GM21360 (cell line): ENCODE data around the gene REM2.

Experiments
- ATAC-seq: cut with Tn5 transposase; IDR thresholded peaks from one replicate; pipeline ENCODE4 v1.9.1; 2021; ENCODE audit warnings: mild to moderate bottlenecking, moderate library complexity; ENCODE audit not compliant: unreplicated experiment

Gene REM2

DNA sequence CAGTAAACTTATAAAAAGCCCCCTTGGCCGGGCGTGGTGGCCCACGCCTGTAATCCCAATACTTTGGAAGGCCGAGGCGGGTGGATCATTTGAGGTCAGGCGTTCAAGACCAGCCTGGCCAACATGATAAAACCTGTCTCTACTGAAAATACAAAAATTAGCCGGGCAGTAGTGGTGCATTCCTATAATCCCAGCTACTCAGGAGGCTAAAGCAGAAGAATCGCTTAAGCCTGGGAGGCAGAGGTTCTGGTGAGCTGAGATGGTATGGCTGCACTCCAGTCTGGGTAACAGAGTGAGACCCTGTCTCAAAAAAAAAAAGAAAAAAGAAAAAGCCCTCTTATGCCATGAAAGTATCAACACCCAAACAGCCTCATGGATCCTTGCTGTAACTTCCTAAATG is 42.5 kb downstream of the REM2 start:
- no peak for ATAC-seq

DNA sequence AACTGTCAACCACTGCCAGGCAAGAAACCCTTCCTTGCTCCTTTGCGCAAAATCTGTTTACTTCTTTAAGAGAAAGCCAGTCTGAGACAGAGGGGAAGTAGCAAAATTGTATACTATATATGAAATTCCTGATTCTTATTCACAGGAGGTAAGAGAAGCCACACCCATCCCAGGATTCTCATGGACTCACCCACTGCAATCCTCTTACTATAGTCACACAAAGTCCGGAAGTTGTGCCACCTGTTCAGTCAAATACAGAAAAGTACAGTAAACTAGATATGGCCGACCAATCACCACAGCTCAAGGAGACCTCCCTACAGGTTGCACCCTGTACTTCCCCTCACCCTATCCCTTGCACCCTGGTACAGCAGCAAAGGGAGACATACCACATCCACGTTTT is 43.3 kb downstream of the REM2 start:
- ATAC-seq = no peak

DNA sequence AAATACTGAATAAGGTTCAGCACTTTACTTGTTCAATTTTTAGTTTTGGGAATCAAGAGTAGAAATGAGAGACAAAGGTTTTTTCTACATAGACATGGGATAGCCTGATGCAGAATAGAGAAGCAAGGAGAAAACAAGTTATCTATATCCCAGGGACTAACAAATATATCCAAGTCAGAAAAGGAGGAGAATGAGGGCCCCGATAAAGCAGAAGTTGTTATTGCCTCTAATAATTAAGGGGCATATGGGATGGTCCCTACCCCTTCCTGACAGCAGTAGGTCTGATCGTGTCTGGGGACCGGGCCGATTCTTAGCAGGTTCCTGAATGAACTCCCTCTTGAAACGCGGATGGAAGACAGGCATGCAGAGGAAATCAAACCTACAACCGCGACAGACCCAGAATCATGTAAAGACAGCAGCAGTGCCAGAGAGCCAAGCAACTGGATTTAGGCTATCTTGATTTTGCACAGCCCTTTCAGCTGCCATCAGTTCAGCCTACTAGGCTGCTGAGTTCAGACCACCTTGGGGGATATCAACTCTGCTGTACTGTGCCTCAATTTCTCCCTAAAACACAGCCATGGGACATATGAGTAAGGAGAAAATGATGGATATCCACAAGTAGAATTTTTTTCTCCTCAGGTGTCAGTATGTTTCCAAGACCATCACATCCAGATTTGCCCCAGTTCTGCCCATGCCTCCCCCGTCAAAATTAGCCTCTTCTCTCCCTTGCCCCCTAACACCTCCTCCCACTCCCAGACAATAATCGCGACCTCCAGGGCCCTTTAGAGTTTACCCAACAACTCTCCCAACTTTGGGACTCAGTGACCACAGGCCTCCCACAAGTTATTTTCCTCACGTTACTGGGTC is 45.4 kb downstream of the REM2 start:
- ATAC-seq = no peak

DNA sequence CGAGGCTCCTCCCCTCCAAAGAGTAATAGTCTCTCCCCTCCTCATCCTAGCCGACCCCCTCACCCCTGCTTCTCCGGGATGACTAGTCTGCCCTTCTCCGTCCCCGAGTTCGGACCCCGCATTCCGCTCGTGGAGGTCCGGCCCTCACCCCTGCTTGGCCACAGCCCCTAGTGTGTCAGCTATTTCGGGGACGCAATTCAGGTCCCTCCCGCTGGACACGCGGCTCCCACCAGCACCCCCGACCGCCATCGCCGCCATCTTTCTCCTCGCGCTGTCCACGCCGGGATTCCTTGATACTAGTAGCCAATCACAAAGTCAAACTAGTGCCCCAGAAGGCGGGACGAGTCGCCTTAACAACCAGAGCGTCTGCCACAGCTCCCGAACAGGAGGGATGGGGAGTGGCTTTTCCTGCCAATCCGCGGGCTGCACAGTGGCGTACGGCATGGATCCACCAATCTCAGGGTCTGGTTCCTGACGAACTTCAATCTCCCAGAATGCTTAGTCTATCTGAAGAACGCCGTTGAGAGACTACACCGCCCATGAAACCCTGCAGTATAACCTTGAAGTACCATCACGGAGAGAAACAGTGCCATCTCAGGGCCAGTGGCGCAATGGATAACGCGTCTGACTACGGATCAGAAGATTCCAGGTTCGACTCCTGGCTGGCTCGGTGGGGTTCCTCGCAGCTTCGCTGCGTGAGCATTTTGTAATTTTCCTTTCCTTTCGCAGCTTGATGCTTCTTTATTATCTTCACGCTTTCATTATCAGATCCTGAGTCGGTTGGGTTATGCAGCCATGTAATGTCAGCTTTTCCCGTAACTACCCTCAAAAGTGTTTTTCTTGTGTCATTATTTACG is 46.3 kb downstream of the REM2 start, which contains the start of gene PRMT5:
TSS of gene PRMT5 (minus strand) at position 273 of the 857 bp plus-strand sequence. CDS start at position 258, 15 bp downstream.
- ATAC-seq = peak; percentile 82

DNA sequence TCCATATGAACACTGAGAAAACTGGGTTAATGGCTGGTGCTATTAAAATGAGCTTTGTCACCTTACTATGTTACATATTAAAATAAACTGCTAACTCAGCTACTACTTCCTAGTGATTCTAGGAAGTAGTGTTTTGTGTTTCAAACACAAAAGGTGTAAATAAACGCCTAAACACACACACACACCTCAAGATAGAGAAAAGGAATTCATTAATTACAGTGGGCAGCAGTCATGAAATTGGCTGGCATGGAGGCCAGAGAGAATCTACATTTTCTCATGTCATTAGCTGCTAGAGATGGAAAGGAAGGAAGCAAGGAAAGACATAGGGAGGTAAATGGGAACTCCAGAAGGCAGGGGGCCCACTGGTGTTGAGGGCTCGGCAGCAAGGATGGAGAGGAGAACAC is 46.9 kb downstream of the REM2 start:
- no peak for ATAC-seq

DNA sequence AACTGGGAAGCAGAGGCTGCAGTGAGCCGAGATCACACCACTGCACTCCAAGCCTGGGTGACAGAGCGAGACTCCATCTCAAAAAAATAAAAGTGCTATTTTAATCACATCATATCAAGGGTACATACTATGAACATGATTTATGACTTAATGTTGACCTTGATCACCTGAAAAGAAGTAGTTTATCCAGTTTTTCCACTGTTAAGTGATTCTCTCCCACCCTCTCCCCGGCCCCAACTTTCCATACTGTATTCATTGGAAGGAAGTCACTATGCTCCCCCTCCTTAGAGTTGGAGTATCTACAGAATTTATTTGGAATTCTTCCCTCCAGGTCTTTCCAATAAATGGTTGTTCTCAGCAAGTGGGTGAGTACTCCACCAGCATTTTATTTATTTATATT is 49.1 kb downstream of the REM2 start:
- no peak for ATAC-seq

DNA sequence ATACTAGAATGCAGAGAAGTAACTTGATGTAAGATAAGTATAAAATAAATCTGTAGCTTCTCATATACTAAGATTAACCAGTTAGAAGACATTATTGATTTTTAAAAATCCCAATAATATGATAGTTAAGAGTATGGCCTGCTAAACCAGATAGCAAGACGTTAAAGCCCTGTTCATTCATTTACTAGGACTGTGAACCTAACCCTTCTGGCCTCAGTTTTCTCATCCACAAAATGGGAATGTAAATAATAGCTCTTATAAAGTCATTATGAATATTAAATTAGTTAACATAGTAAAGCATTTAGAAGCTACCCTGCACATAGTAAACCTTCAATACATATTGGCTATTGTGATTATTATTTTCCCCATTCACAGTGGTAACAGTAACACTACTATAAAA is 52.1 kb downstream of the REM2 start:
- ATAC-seq = no peak
